Brain microvascular endothelial cell (primary cell): Measurements from ENCODE around the gene DTNB.
A peak's percentile ranks its signal among the peaks of the same experiment; 100 is the strongest.

Experiments used
- DNase-seq: peaks from one replicate; pipeline ENCODE4 v3.0.0-alpha.2; 2020
- H3K27ac ChIP-seq: fragments of 250-450 bp; sonication (Bioruptor Pico); 2 replicates; pipeline ENCODE4 v1.5.1; 2020; ENCODE audit warnings: mild to moderate bottlenecking, moderate library complexity
- H3K27me3 ChIP-seq: fragments of 250-450 bp; sonication (Bioruptor Pico); replicated peaks from 2 replicates; pipeline ENCODE4 v1.5.1; 2020; ENCODE audit warnings: mild to moderate bottlenecking
- H3K36me3 ChIP-seq: fragments of 250-450 bp; sonication (Bioruptor Pico); replicated peaks from 2 replicates; pipeline ENCODE4 v1.5.1; 2020; ENCODE audit warnings: mild to moderate bottlenecking
- H3K4me3 ChIP-seq: 2 replicates; pipeline ENCODE4 v1.5.1; 2011; ENCODE audit warnings: low read depth, mild to moderate bottlenecking, control low read depth, low read length, moderate library complexity
- CTCF ChIP-seq: IDR thresholded peaks from 2 replicates; pipeline ENCODE4 v1.5.1; 2011; ENCODE audit warnings: low read depth, mild to moderate bottlenecking, moderate library complexity, low read length, control low read depth, inconsistent platforms; ENCODE audit errors: missing control alignments
- in situ Hi-C: cut with HindIII; loops from 2 replicates; pipeline ENCODE4 v1.10.0; 2017; ENCODE audit warnings: low sequenced_read_pairs, low pct_ligation_motif_present

Gene DTNB

GRCh38 chr2:25692143-25692542, 18.8 kb upstream of the DTNB start:
- Histone ChIP-seq H3K27me3 (no peaks in the 10 kb centered on the region), H3K36me3 (no peaks in the 10 kb centered on the region), H3K27ac (no peak overlapping the region), H3K4me3 (no peak overlapping the region)
- no peak for DNase-seq
- in situ Hi-C loops = no loop called here
- no peak for TF ChIP-seq CTCF

GRCh38 chr2:25690058-25690457, 16.7 kb upstream of the DTNB start:
- H3K27me3 ChIP-seq = no peaks in the 10 kb centered on the region
- no peak overlapping the region for H3K27ac ChIP-seq
- H3K36me3 ChIP-seq = no peaks in the 10 kb centered on the region
- H3K4me3 ChIP-seq = no peak overlapping the region
- peak; percentile 47 for DNase-seq
- in situ Hi-C loops = no loop called here
- TF ChIP-seq CTCF = no peak

GRCh38 chr2:25688236-25688635, 14.9 kb upstream of the DTNB start:
- in situ Hi-C loops = no loop called here
- Histone ChIP-seq H3K4me3 (no peak overlapping the region), H3K36me3 (no peaks in the 10 kb centered on the region), H3K27ac (no peak overlapping the region), H3K27me3 (no peaks in the 10 kb centered on the region)
- TF ChIP-seq CTCF = no peak
- DNase-seq = no peak

GRCh38 chr2:25685741-25686140, 12.4 kb upstream of the DTNB start:
- no peak for DNase-seq
- H3K27me3 ChIP-seq = no peaks in the 10 kb centered on the region
- no peaks in the 10 kb centered on the region for H3K36me3 ChIP-seq
- in situ Hi-C loops = no loop called here
- no peak overlapping the region for H3K4me3 ChIP-seq
- no peak overlapping the region for H3K27ac ChIP-seq
- TF ChIP-seq CTCF = no peak

- DNase-seq = no peak
- no peak overlapping the region for H3K27ac ChIP-seq
Observed at GRCh38 chr2:25684577-25685473, 11.4 kb upstream of the DTNB start.

More at GRCh38 chr2:25684577-25685473, 11.4 kb upstream of the DTNB start:
- Histone ChIP-seq H3K36me3 (no peaks in the 10 kb centered on the region), H3K27me3 (no peaks in the 10 kb centered on the region), H3K4me3 (no peak overlapping the region)
- no peak for TF ChIP-seq CTCF
- in situ Hi-C loops = no loop called here
